Body of pancreas (tissue), 4 donors: ENCODE results near the gene NRG3. TPM values are rescaled to one million over a fixed set of nuclear protein-coding genes. Genes with fewer than 3 reads are reported as not detected.

ENCODE experiments used
- ATAC-seq: fragments of 150-250 bp; one replicate; pipeline ENCODE4 v1.9.1; 2016
- DNase-seq, 4 donors: peaks; one replicate each; pipeline ENCODE4 v3.0.0-alpha.2; 2019
- H3K27ac ChIP-seq, 4 donors: fragments of 200-600 bp; sonication (generic); 1 replicate in 3 of 4; 2 replicates in 1 of 4; pipeline versions ENCODE4 v1.5.1 to v1.6.1; 2016 to 2019; ENCODE audit warnings: mild to moderate bottlenecking in 1 of 4, mixed read lengths in 1 of 4, moderate library complexity in 1 of 4
- H3K27me3 ChIP-seq, 2 donors: fragments of 200-600 bp; sonication (generic); one replicate each; pipeline ENCODE4 v1.6.0; 2016; ENCODE audit warnings: mild to moderate bottlenecking in 1 of 2
- H3K36me3 ChIP-seq, 2 donors: fragments of 200-600 bp; sonication (generic); replicated peaks in 1 of 2; 2 replicates each; pipeline ENCODE4 v1.5.1; 2016; ENCODE audit warnings: low read depth in 2 of 2; ENCODE audit not compliant: insufficient read depth in 1 of 2
- H3K4me1 ChIP-seq: fragments of 200-600 bp; sonication (generic); one replicate; pipeline ENCODE4 v1.6.0; 2016
- H3K4me3 ChIP-seq, 2 donors: fragments of 200-600 bp; sonication (generic); 1 replicate in 1 of 2; 2 replicates in 1 of 2; pipeline ENCODE4 v1.5.1; 2016 to 2019
- H3K9me3 ChIP-seq, 3 donors: fragments of 200-600 bp; sonication (generic); 1 replicate in 2 of 3; 2 replicates in 1 of 3; pipeline ENCODE4 v1.5.1; 2016
- CTCF ChIP-seq, 7 experiments: fragments of 450-650 bp in 4 of 7; fragments of 200-600 bp in 3 of 7; sonication (generic) in 3 of 7; IDR thresholded peaks; one replicate each; pipeline ENCODE4 v1.5.1; 2016 to 2019; ENCODE audit warnings: antibody characterized with exemption in 7 of 7
- POLR2A ChIP-seq, 3 donors: fragments of 450-650 bp; IDR thresholded peaks; one replicate each; pipeline ENCODE4 v1.6.1; 2016; ENCODE audit warnings: antibody characterized with exemption in 3 of 3, mild to moderate bottlenecking in 2 of 3
- WGBS, 2 donors: methylation state at CpG; one replicate each; pipeline ENCODE4 v1.1.5; 2017; 5-methylcytosine and 5-hydroxymethylcytosine counted together
- intact Hi-C: fragments of 100-400 bp; cut with DNase I; formaldehyde crosslinking; loops from one replicate; pipeline ENCODE4 v1.15.1; 2023
- total RNA-seq, 2 donors: library from RNA; depleted of rRNA; stranded (reverse); fragments of >200 nt; gene quantifications; one replicate each; pipeline ENCODE4 v1.1.0, GENCODE V29; 2016

Gene NRG3
- total RNA-seq, 2 donors from 2014 or later = 0.26 TPM; not detected in 1

- ATAC-seq (no peak), DNase-seq (no peak)
- no peak overlapping the region for H3K4me3 ChIP-seq
- no peaks in the 10 kb centered on the region for H3K9me3 ChIP-seq
- no peaks in the 10 kb centered on the region for H3K4me1 ChIP-seq
- no peaks in the 10 kb centered on the region for H3K27me3 ChIP-seq
- H3K27ac ChIP-seq = no peak overlapping the region
- H3K36me3 ChIP-seq = no peaks in the 10 kb centered on the region
- intact Hi-C loops = no loop called here
- TF ChIP-seq POLR2A (IDR thresholded peaks at IDR 0.05) = no peak
- TF ChIP-seq CTCF (IDR thresholded peaks at IDR 0.05) = no peak
These were observed 84.0 kb downstream of the NRG3 start for GRCh38 chr10:81959016-81959415.

- Histone ChIP-seq H3K36me3 (no peaks in the 10 kb centered on the region), H3K4me1 (no peaks in the 10 kb centered on the region), H3K9me3 (no peaks in the 10 kb centered on the region), H3K4me3 (no peak overlapping the region), H3K27me3 (no peaks in the 10 kb centered on the region), H3K27ac (no peak overlapping the region)
- DNase-seq (no peak), ATAC-seq (no peak)
- WGBS, 2 donors = 37 to 39% methylated on average over 2 of the region's 2 CpGs
- intact Hi-C loops = no loop called here
- TF ChIP-seq CTCF (IDR thresholded peaks at IDR 0.05) (no peak), POLR2A (IDR thresholded peaks at IDR 0.05) (no peak)
These were observed 86.6 kb downstream of the NRG3 start for GRCh38 chr10:81961451-81962184.

- Histone ChIP-seq H3K27ac (no peak overlapping the region), H3K4me3 (no peak overlapping the region), H3K4me1 (no peaks in the 10 kb centered on the region), H3K27me3 (no peaks in the 10 kb centered on the region), H3K36me3 (no peaks in the 10 kb centered on the region), H3K9me3 (no peaks in the 10 kb centered on the region)
- WGBS, 2 donors = 82 to 85% methylated on average over 9 of the region's 9 CpGs
- DNase-seq = no peak
- intact Hi-C loops = no loop called here
- ATAC-seq = no peak
- no peak for TF ChIP-seq POLR2A (IDR thresholded peaks at IDR 0.05)
- TF ChIP-seq CTCF (IDR thresholded peaks at IDR 0.05) = no peak
These were observed 88.6 kb downstream of the NRG3 start for GRCh38 chr10:81963606-81964005.

GRCh38 chr10:81967716-81968115, 92.7 kb downstream of the NRG3 start:
- TF ChIP-seq CTCF (IDR thresholded peaks at IDR 0.05) (no peak), POLR2A (IDR thresholded peaks at IDR 0.05) (no peak)
- Histone ChIP-seq H3K27ac (no peak overlapping the region), H3K27me3 (no peaks in the 10 kb centered on the region), H3K9me3 (no peaks in the 10 kb centered on the region), H3K4me3 (no peak overlapping the region), H3K36me3 (no peaks in the 10 kb centered on the region), H3K4me1 (no peaks in the 10 kb centered on the region)
- ATAC-seq (no peak), DNase-seq (no peak)
- intact Hi-C loops = no loop called here

- intact Hi-C loops = no loop called here
- Histone ChIP-seq H3K4me3 (no peak overlapping the region), H3K4me1 (no peaks in the 10 kb centered on the region), H3K9me3 (no peaks in the 10 kb centered on the region), H3K27me3 (no peaks in the 10 kb centered on the region), H3K27ac (no peak overlapping the region), H3K36me3 (no peaks in the 10 kb centered on the region)
- DNase-seq = no peak
- 56% methylated on average over 2 of the region's 2 CpGs for WGBS, 2 donors
- no peak for TF ChIP-seq CTCF (IDR thresholded peaks at IDR 0.05)
- TF ChIP-seq POLR2A (IDR thresholded peaks at IDR 0.05) = no peak
- no peak for ATAC-seq
These were observed 94.1 kb downstream of the NRG3 start for GRCh38 chr10:81969136-81969535.
